Trophoblast cell (in vitro differentiated cells and primary cell): ENCODE results near the gene PPP2R2C.
A peak's percentile ranks its signal among the peaks of the same experiment; 100 is the strongest.

Experiments
- DNase-seq, 2 donors: peaks; one replicate each; pipeline ENCODE4 v3.0.0-alpha.2; 2016
- H2AFZ ChIP-seq: 2 replicates; pipeline ENCODE4 v1.6.1; 2013; ENCODE audit warnings: low read length, moderate library complexity, mild to moderate bottlenecking; ENCODE audit not compliant: insufficient read depth, poor library complexity
- H2AK5ac ChIP-seq: 2 replicates; pipeline ENCODE4 v1.6.1; 2013; ENCODE audit warnings: mild to moderate bottlenecking, low read length
- H2BK120ac ChIP-seq: 2 replicates; pipeline ENCODE4 v1.6.1; 2013; ENCODE audit warnings: low read length, mild to moderate bottlenecking, moderate library complexity; ENCODE audit not compliant: insufficient read depth, poor library complexity
- H2BK12ac ChIP-seq: 2 replicates; pipeline ENCODE4 v1.6.1; 2013; ENCODE audit warnings: mild to moderate bottlenecking, low read length, moderate library complexity
- H2BK5ac ChIP-seq: 2 replicates; pipeline ENCODE4 v1.6.1; 2013; ENCODE audit warnings: low read length, low read depth, moderate library complexity, mild to moderate bottlenecking; ENCODE audit not compliant: poor library complexity
- H3K14ac ChIP-seq: 2 replicates; pipeline ENCODE4 v1.6.1; 2013; ENCODE audit warnings: mild to moderate bottlenecking, low read length
- H3K18ac ChIP-seq: 2 replicates; pipeline ENCODE4 v1.6.1; 2013; ENCODE audit warnings: mild to moderate bottlenecking, low read length
- H3K23ac ChIP-seq: 2 replicates; pipeline ENCODE4 v1.6.1; 2013; ENCODE audit warnings: low read length
- H3K27ac ChIP-seq: 2 replicates; pipeline ENCODE4 v1.5.1; 2013; ENCODE audit warnings: low read depth, mild to moderate bottlenecking, inconsistent platforms, low read length, moderate library complexity
- H3K27me3 ChIP-seq: 2 replicates; pipeline ENCODE4 v1.6.1; 2013; ENCODE audit warnings: inconsistent platforms, mild to moderate bottlenecking, low read length, moderate library complexity; ENCODE audit not compliant: insufficient read depth
- H3K36me3 ChIP-seq, 2 experiments: 1 replicate in 1 of 2; 2 replicates in 1 of 2; pipeline ENCODE4 v1.6.1; 2013; ENCODE audit warnings: low read length in 2 of 2, mild to moderate bottlenecking in 2 of 2, moderate library complexity in 1 of 2; ENCODE audit not compliant: insufficient read depth in 2 of 2, control insufficient read depth in 1 of 2
- H3K4ac ChIP-seq: 2 replicates; pipeline ENCODE4 v1.6.1; 2013; ENCODE audit warnings: low read depth, mild to moderate bottlenecking, low read length, moderate library complexity
- H3K4me1 ChIP-seq, 2 experiments: 1 replicate in 1 of 2; 2 replicates in 1 of 2; pipeline ENCODE4 v1.6.1; 2013; ENCODE audit warnings: low read length in 2 of 2, mild to moderate bottlenecking in 2 of 2, moderate library complexity in 1 of 2; ENCODE audit not compliant: insufficient read depth in 2 of 2, control insufficient read depth in 1 of 2
- H3K4me2 ChIP-seq: 2 replicates; pipeline ENCODE4 v1.6.1; 2013; ENCODE audit warnings: inconsistent platforms, mild to moderate bottlenecking, low read length, moderate library complexity
- H3K4me3 ChIP-seq: 2 replicates; pipeline ENCODE4 v1.5.1; 2013; ENCODE audit warnings: mild to moderate bottlenecking, low read depth, low read length, inconsistent platforms
- H3K79me1 ChIP-seq: one replicate; pipeline ENCODE4 v1.6.1; 2013; ENCODE audit warnings: low read length
- H3K79me2 ChIP-seq: 2 replicates; pipeline ENCODE4 v1.6.1; 2013; ENCODE audit warnings: low read length, mild to moderate bottlenecking; ENCODE audit not compliant: control insufficient read depth, insufficient read depth, poor library complexity
- H3K9ac ChIP-seq: 2 replicates; pipeline ENCODE4 v1.6.1; 2013; ENCODE audit warnings: mild to moderate bottlenecking, low read length
- H3K9me3 ChIP-seq: 2 replicates; pipeline ENCODE4 v1.6.1; 2013; ENCODE audit warnings: low read depth, mild to moderate bottlenecking, control low read depth, inconsistent platforms, low read length; ENCODE audit not compliant: insufficient read depth
- H4K12ac ChIP-seq: 2 replicates; pipeline ENCODE4 v1.6.1; 2013; ENCODE audit warnings: low read depth, mild to moderate bottlenecking, low read length, moderate library complexity
- H4K8ac ChIP-seq: 2 replicates; pipeline ENCODE4 v1.6.1; 2013; ENCODE audit warnings: low read depth, mild to moderate bottlenecking, low read length, moderate library complexity
- H4K91ac ChIP-seq: one replicate; pipeline ENCODE4 v1.6.1; 2013; ENCODE audit warnings: low read depth, mild to moderate bottlenecking, low read length, moderate library complexity
- WGBS: extraction: QIAGEN DNeasy Blood & Tissue Kit; methylation state at CpG from one replicate; pipeline ENCODE4 v1.1.7; 2013; ENCODE audit warnings: missing lambda C conversion rate; ENCODE audit not compliant: insufficient read length, insufficient coverage; ENCODE audit errors: extremely low coverage; 5-methylcytosine and 5-hydroxymethylcytosine counted together

PPP2R2C gene

DNA sequence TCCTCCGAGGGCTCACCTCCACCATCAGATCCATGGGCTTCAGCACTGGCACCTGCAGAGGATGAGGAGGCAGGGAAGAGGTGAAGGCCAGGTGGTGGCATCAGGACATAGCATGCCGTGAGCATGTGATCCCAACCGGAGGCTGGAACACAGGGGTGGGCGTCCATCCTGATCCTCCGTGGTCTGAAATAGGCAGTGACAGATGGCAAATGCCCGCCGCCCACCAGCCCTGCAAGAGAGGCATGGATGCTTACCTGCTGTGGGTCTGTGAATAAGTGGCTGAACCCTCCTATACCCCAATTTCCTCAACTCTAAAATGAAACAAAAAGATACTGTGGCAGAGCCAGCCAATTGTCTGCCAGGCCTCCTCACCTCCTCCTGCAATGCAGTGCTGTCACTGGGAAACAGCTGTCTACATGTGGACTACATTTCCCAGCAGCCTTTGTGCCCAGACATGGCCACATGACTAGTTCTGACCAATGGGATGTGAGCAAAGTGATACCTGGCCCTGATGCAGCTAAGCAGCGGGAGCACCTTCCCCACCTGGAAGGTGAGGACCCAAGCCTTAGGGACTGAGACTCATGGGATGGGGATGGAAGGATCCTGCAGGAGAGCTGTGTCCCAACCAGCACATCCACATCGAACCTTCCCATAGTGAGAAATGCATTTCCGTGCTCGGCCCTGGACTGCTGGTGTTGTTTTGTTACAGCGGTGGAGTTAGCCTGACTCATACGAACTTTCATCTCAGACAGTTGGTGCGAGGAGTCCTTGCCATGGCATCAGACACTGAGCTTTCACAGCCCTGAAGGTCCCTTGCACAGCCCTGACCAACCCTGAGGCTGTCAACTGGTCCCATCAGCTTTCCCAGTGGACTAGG, 99.5 kb downstream of the PPP2R2C start:
- H3K4ac ChIP-seq, result no peak overlapping the region
- H3K9me3 ChIP-seq, result no peaks in the 10 kb centered on the region
- peak; percentile 54 to 75 for DNase-seq
- no peaks in the 10 kb centered on the region for H3K79me2 ChIP-seq
- no peak overlapping the region for H4K12ac ChIP-seq
- no peaks in the 10 kb centered on the region for H3K36me3 ChIP-seq
- H3K27me3 ChIP-seq, result no peaks in the 10 kb centered on the region
- no peak overlapping the region for H3K9ac ChIP-seq
- no CpG with 5 or more reads among the region's 14 CpGs for WGBS
- H2BK5ac ChIP-seq, result no peak overlapping the region
- H2AFZ ChIP-seq, result no peak overlapping the region
- H4K8ac ChIP-seq, result no peak overlapping the region
- H4K91ac ChIP-seq, result no peak overlapping the region
- H3K27ac ChIP-seq, result no peak overlapping the region
- H2BK120ac ChIP-seq, result no peak overlapping the region
- no peak overlapping the region for H3K4me2 ChIP-seq
- no peak overlapping the region for H2AK5ac ChIP-seq
- H3K14ac ChIP-seq, result no peak overlapping the region
- H3K23ac ChIP-seq, result no peak overlapping the region
- no peaks in the 10 kb centered on the region for H3K79me1 ChIP-seq
- H3K18ac ChIP-seq, result no peak overlapping the region
- H3K4me1 ChIP-seq, result no peaks in the 10 kb centered on the region
- no peak overlapping the region for H3K4me3 ChIP-seq
- H2BK12ac ChIP-seq, result no peak overlapping the region

DNA sequence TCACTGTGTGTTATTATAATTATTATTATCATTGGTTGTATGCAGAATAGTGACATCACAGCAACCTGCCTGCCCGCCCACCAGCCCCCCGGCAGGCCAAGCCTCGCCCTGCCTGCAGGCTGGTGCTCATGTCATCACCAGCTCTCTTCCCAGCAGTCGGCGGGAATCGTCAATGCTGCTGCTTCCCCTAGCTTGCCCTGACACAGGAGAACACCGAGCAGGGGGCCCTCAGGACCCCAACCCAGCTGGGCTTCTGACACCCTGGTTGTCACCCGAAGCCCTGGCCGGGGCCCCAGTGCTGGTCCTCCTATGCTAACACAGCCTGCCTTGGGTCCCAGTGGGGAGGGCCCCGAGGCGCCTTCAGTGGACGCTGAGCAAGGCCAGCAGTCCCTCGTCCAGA, 100.6 kb downstream of the PPP2R2C start:
- no peak overlapping the region for H3K14ac ChIP-seq
- no peak overlapping the region for H3K4me3 ChIP-seq
- H3K4me1 ChIP-seq, result no peaks in the 10 kb centered on the region
- H4K91ac ChIP-seq, result no peak overlapping the region
- H3K4me2 ChIP-seq, result no peak overlapping the region
- no peak overlapping the region for H2BK12ac ChIP-seq
- WGBS, result no CpG with 5 or more reads among the region's 13 CpGs
- H2AFZ ChIP-seq, result no peak overlapping the region
- H3K4ac ChIP-seq, result no peak overlapping the region
- H3K79me1 ChIP-seq, result no peaks in the 10 kb centered on the region
- no peaks in the 10 kb centered on the region for H3K27me3 ChIP-seq
- no peak overlapping the region for H4K8ac ChIP-seq
- no peak overlapping the region for H3K23ac ChIP-seq
- no peak overlapping the region for H2BK5ac ChIP-seq
- no peak for DNase-seq
- H3K79me2 ChIP-seq, result no peaks in the 10 kb centered on the region
- no peak overlapping the region for H3K9ac ChIP-seq
- no peak overlapping the region for H3K27ac ChIP-seq
- no peak overlapping the region for H3K18ac ChIP-seq
- no peak overlapping the region for H2AK5ac ChIP-seq
- H4K12ac ChIP-seq, result no peak overlapping the region
- no peaks in the 10 kb centered on the region for H3K36me3 ChIP-seq
- H3K9me3 ChIP-seq, result no peaks in the 10 kb centered on the region
- no peak overlapping the region for H2BK120ac ChIP-seq

DNA sequence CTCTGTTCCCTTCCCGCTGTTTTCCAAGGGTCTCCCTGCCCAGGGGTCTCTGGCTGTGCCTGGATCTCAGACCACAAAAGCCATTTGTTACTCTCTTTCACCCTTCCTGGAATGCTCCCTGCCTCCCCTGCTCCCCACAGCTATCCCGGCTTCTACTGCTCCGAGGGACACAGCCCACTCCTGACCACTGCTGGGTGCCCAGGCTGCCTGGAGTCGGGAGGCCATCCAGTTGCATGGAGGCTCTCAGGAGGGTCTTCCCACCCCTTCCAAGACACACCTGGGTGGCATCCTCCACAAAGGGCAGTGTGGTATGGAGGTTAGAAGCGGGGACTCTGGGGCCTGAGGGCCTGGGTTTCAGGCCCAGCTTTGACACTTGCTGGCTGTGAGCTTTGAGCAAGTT, 101.1 kb downstream of the PPP2R2C start:
- no peak overlapping the region for H3K9ac ChIP-seq
- H3K27me3 ChIP-seq, result no peaks in the 10 kb centered on the region
- no peak overlapping the region for H3K4me2 ChIP-seq
- H2AK5ac ChIP-seq, result no peak overlapping the region
- no peak overlapping the region for H3K4me3 ChIP-seq
- H3K9me3 ChIP-seq, result no peaks in the 10 kb centered on the region
- H3K23ac ChIP-seq, result no peak overlapping the region
- WGBS, result no CpG with 5 or more reads among the region's 5 CpGs
- no peak overlapping the region for H2BK120ac ChIP-seq
- H4K91ac ChIP-seq, result no peak overlapping the region
- no peak overlapping the region for H2BK12ac ChIP-seq
- no peaks in the 10 kb centered on the region for H3K4me1 ChIP-seq
- H3K14ac ChIP-seq, result no peak overlapping the region
- no peaks in the 10 kb centered on the region for H3K79me2 ChIP-seq
- no peak overlapping the region for H4K8ac ChIP-seq
- no peak overlapping the region for H2BK5ac ChIP-seq
- H3K27ac ChIP-seq, result no peak overlapping the region
- H4K12ac ChIP-seq, result no peak overlapping the region
- no peaks in the 10 kb centered on the region for H3K36me3 ChIP-seq
- H3K18ac ChIP-seq, result no peak overlapping the region
- no peak overlapping the region for H2AFZ ChIP-seq
- H3K4ac ChIP-seq, result no peak overlapping the region
- H3K79me1 ChIP-seq, result no peaks in the 10 kb centered on the region
- DNase-seq, result no peak

DNA sequence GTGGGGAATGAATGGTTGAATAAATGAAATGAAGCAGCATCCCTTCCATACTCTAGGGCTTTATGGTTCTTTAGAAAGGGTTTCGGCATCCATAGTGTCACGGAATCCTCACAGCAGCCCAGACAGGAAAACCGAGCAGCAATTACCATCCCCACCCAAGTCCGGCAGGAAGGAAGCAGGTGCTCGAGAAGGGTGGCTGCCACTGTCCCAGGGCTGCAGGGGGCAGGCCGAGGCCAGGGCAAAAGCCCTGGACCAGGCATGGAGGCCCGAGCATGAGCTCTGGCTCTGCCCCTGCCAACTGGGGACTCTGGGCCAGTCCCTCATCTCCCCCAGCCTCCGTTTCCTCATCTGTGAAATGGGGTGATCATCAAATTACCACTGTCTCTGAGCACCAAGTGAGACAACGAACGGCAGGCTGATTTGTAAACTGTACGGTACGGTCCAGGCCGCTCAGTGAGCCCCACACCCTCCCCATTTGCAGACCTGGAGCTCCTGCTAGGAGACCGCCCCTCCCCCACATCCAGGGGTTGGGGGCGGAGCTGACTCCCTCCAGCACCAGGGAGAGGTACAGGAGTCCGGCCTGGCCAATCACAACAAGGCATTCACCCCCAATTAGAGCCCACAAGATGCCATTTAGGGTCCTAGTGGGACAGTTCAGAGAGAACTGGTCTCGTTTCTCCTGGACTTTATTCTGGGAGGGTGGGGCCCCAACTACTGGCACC, 102.3 kb downstream of the PPP2R2C start:
- H3K9ac ChIP-seq, result no peak overlapping the region
- H3K23ac ChIP-seq, result no peak overlapping the region
- no peak overlapping the region for H2BK5ac ChIP-seq
- no peaks in the 10 kb centered on the region for H3K4me1 ChIP-seq
- H3K9me3 ChIP-seq, result no peaks in the 10 kb centered on the region
- no peak overlapping the region for H3K4me3 ChIP-seq
- no peak overlapping the region for H3K14ac ChIP-seq
- H4K8ac ChIP-seq, result no peak overlapping the region
- no peak overlapping the region for H2BK120ac ChIP-seq
- no peak overlapping the region for H4K12ac ChIP-seq
- H2AFZ ChIP-seq, result no peak overlapping the region
- H3K4ac ChIP-seq, result no peak overlapping the region
- no peak for DNase-seq
- no peak overlapping the region for H3K4me2 ChIP-seq
- no peak overlapping the region for H2BK12ac ChIP-seq
- no peaks in the 10 kb centered on the region for H3K79me2 ChIP-seq
- WGBS, result no CpG with 5 or more reads among the region's 17 CpGs
- H3K18ac ChIP-seq, result no peak overlapping the region
- H3K27me3 ChIP-seq, result no peaks in the 10 kb centered on the region
- H4K91ac ChIP-seq, result no peak overlapping the region
- no peak overlapping the region for H2AK5ac ChIP-seq
- H3K27ac ChIP-seq, result no peak overlapping the region
- H3K36me3 ChIP-seq, result no peaks in the 10 kb centered on the region
- H3K79me1 ChIP-seq, result no peaks in the 10 kb centered on the region
